ENCODE results near the gene RAB18.

Gene RAB18

DNA sequence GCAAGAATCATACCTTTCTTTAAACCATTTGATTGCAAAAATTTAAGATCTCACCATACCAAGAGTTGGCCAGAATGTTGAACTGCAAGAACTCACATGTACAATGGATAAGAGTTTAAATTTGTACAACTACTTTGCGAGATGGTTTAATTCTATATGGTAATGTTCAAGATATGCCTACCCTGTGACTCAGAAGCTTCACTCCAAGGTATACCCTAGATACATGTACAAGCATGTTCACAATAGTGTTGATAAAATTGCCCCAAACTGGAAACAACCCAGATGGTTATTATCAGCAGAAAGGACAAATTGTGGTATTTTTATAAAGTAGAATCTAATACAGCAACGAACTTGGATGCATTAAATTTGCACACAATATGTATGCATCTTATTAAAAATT lies 25.1 kb upstream of the RAB18 start:
- FAIRE-seq, result no peak
- DNase-seq (ENCODE audit: insufficient read length, low spot score), result no peak
- TF ChIP-seq POU2F2 (IDR thresholded peaks at IDR 0.05; ENCODE audit: low read depth, low read length) (no peak), POLR2A (IDR thresholded peaks at IDR 0.05; ENCODE audit: low read depth, low read length) (no peak)

DNA sequence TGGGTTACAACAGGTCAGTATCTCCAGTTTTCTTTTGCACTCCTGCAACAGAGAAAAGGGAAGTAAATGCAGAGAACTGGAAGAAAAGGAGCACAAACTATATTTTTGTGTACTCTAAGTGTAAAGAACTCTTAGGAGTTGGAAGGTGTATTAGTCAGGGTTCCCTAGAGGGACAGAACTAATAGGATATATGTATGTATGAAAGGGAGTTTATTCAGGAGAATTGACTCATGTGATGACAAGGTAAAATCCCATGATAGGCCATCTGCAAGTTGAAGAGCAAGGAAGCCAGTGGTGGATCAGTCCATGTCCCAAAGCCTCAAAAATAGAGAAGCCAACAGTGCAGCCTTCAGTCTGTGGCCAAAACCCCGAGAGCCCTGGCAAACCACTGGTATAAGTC lies 22.6 kb upstream of the RAB18 start:
- TF ChIP-seq PAX5 (IDR thresholded peaks at IDR 0.05; ENCODE audit: insufficient read depth, low read length, severe bottlenecking) (no peak), SPI1 (IDR thresholded peaks at IDR 0.05; ENCODE audit: low read depth, low read length) (no peak), TAF1 (IDR thresholded peaks at IDR 0.05; ENCODE audit: low read depth, low read length) (no peak), POU2F2 (IDR thresholded peaks at IDR 0.05; ENCODE audit: low read depth, low read length) (no peak), POLR2A (IDR thresholded peaks at IDR 0.05; ENCODE audit: low read depth, low read length) (no peak), POLR2AphosphoS5 (IDR thresholded peaks at IDR 0.05; ENCODE audit: low read depth, low read length) (no peak)
- FAIRE-seq (no peak), DNase-seq (ENCODE audit: insufficient read length, low spot score) (no peak)

DNA sequence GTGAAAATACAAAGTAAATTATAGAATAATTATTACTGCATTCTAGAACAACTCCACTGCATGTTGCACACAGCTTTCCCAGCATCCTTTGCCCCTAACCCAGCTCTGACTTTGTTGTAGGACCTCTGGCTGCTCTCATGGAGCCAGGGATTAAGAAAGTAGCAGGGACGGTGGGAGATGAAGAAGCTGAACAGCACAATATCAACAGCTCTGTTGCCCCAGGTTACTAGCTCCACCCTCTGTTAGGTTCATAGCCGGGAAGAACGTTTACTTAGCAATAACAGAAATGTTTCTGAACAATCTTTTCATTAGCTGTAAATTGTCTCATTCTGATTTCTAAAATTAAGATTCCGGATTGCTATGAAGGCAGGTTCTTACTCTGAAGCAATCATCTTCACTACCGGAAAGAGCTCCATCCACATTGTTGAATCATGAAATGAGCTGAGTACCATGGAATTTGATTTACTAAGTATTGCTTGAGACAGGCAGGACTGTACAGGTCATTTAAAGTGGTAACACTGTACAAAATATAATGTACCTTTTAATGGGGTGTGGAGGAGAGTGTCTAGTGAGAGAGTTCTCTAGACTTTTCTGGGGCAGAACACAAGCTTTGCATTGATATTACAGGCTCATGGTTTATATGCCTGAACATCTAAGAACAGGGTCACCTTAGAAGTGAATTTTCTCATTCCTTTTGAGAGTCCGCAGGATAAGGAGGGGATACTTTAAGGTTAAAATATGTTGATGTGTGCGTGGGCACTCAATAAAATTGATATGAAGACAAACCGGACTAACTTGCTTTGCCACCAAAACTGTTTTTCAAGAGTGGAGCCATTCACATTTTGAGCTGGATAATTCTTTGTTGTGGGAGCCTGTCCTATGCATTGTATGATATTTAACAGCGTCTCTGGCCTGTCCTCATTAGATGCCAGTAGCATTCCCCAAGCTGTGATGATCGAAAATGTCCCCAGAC lies 20.8 kb upstream of the RAB18 start:
- TF ChIP-seq SPI1 (IDR thresholded peaks at IDR 0.05; ENCODE audit: low read depth, low read length) (no peak), POU2F2 (IDR thresholded peaks at IDR 0.05; ENCODE audit: low read depth, low read length) (no peak), POLR2AphosphoS5 (IDR thresholded peaks at IDR 0.05; ENCODE audit: low read depth, low read length) (no peak)
- FAIRE-seq (no peak), DNase-seq (ENCODE audit: insufficient read length, low spot score) (no peak)

DNA sequence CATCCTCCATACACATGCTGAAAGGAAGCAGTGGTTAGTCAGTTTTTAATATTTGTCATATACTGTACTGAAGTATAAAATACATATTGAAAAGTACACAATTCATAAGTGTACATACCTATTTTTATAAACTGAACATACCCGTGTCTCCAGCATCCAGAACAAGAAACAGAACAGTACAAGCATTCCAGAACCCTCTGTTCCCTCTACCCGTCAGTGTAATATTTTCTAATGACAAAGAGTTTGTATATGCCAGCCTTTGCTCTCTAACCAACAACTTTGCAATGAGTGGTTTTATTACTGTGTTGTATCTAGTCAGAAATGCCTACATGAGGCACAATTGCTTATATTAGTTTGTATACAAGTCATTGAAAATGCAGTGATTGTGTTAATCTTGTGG lies 18.7 kb upstream of the RAB18 start:
- no peak for TF ChIP-seq TAF1 (IDR thresholded peaks at IDR 0.05; ENCODE audit: low read depth, low read length)
- TF ChIP-seq PAX5 (IDR thresholded peaks at IDR 0.05; ENCODE audit: insufficient read depth, low read length, severe bottlenecking), result no peak
- TF ChIP-seq POLR2A (IDR thresholded peaks at IDR 0.05; ENCODE audit: low read depth, low read length), result no peak
- TF ChIP-seq SPI1 (IDR thresholded peaks at IDR 0.05; ENCODE audit: low read depth, low read length), result no peak
- TF ChIP-seq POU2F2 (IDR thresholded peaks at IDR 0.05; ENCODE audit: low read depth, low read length), result no peak
- TF ChIP-seq POLR2AphosphoS5 (IDR thresholded peaks at IDR 0.05; ENCODE audit: low read depth, low read length), result no peak
- DNase-seq (ENCODE audit: insufficient read length, low spot score) (no peak), FAIRE-seq (no peak)

DNA sequence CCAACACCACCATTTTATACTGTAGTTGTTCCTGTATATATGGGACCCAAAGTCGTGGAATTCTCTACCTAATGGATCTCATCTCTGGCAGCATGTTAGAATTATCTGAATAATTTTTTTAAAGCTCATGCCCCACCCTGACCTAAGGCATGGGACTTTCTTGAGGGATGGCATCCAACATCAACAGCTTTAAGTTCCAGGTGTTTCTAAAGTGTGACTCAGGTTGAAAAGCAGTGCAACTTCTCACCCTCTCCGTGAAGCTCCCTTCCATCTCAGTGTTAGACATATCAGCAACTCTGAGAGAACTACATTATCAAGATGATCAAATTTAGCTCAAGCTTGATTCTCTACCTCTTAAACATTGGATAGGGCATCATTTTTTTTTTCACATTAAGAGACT lies 18.1 kb upstream of the RAB18 start:
- FAIRE-seq, result no peak
- no peak for DNase-seq (ENCODE audit: insufficient read length, low spot score)
- no peak for TF ChIP-seq PAX5 (IDR thresholded peaks at IDR 0.05; ENCODE audit: insufficient read depth, low read length, severe bottlenecking)
- TF ChIP-seq POLR2A (IDR thresholded peaks at IDR 0.05; ENCODE audit: low read depth, low read length), result no peak
- no peak for TF ChIP-seq POLR2AphosphoS5 (IDR thresholded peaks at IDR 0.05; ENCODE audit: low read depth, low read length)
- no peak for TF ChIP-seq POU2F2 (IDR thresholded peaks at IDR 0.05; ENCODE audit: low read depth, low read length)
- TF ChIP-seq TAF1 (IDR thresholded peaks at IDR 0.05; ENCODE audit: low read depth, low read length), result no peak
- TF ChIP-seq SPI1 (IDR thresholded peaks at IDR 0.05; ENCODE audit: low read depth, low read length), result no peak

DNA sequence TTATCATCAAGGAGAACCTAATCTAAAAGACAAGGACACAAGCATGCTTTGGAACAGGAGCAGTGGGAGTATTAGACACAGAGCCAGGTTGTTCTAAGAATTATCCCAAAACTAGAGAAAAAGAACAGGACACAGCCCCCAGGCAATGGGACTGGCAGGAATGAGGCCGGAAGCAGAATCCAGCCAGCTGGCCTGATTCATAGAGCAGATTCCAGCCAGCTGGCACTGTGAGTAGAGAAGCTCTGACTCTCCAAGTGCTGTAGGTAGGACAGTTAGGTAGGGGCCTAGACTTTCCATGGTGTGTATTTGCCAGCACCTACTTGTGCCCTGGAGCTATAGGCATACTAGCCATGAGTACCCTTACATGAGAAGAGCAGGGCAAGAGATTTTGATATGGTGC lies 13.3 kb upstream of the RAB18 start:
- TF ChIP-seq PAX5 (IDR thresholded peaks at IDR 0.05; ENCODE audit: insufficient read depth, low read length, severe bottlenecking), result no peak
- no peak for TF ChIP-seq POLR2AphosphoS5 (IDR thresholded peaks at IDR 0.05; ENCODE audit: low read depth, low read length)
- TF ChIP-seq POLR2A (IDR thresholded peaks at IDR 0.05; ENCODE audit: low read depth, low read length), result no peak
- TF ChIP-seq SPI1 (IDR thresholded peaks at IDR 0.05; ENCODE audit: low read depth, low read length), result no peak
- no peak for TF ChIP-seq POU2F2 (IDR thresholded peaks at IDR 0.05; ENCODE audit: low read depth, low read length)
- TF ChIP-seq TAF1 (IDR thresholded peaks at IDR 0.05; ENCODE audit: low read depth, low read length), result no peak
- FAIRE-seq (no peak), DNase-seq (ENCODE audit: insufficient read length, low spot score) (no peak)

DNA sequence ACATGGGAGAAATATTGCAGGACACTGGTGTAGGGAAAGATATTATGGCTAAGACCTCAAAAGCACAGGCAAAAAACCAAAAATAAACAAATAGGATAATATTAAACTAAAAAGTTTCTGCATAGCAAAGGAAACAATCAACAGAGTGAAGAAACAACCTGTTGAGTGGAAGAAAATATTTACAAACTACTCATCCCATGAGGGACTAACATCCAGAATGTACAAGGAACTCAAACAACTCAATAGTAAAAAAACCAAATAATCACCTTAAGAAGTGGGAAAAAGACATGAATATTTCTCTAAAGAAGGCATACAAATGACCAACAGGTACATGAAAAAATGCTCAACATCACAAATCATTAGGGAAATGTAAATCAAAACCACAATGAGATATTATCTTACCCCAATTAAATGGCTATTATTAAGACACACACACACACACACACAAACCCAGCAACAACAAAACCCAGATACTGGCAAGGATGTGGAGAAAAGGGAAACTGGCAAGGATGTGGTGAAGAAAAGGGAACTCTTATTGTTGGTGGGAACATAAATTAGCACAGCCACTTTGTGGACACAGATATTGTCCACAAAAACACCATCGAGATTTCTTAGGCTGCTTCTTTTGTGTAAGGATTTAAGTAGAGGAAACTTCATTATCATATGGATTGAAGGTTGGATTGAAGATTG lies 9.8 kb upstream of the RAB18 start:
- TF ChIP-seq SPI1 (IDR thresholded peaks at IDR 0.05; ENCODE audit: low read depth, low read length), result no peak
- TF ChIP-seq PAX5 (IDR thresholded peaks at IDR 0.05; ENCODE audit: insufficient read depth, low read length, severe bottlenecking), result no peak
- TF ChIP-seq POU2F2 (IDR thresholded peaks at IDR 0.05; ENCODE audit: low read depth, low read length), result no peak
- no peak for TF ChIP-seq TAF1 (IDR thresholded peaks at IDR 0.05; ENCODE audit: low read depth, low read length)
- no peak for TF ChIP-seq POLR2AphosphoS5 (IDR thresholded peaks at IDR 0.05; ENCODE audit: low read depth, low read length)
- no peak for TF ChIP-seq POLR2A (IDR thresholded peaks at IDR 0.05; ENCODE audit: low read depth, low read length)
- no peak for FAIRE-seq
- DNase-seq (ENCODE audit: insufficient read length, low spot score), result no peak

DNA sequence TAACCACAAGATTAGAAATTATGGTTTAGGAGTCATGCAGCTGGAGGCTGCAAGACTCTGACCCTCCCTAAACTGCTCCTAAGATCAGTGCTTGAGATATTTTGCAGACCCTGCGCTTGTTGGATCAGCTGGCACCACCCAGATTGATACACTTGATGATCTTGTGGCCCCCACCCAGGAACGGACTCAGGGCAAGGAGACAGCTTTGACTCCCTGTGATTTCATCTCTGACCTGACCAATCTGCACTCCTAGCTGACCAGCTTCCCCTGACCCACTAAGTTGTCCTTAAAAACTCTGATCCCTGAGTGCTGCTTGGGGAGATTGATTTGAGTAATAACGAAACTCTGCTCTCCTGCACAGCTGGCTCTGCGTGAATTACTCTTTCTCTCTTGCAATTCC lies 8.0 kb upstream of the RAB18 start:
- DNase-seq (ENCODE audit: insufficient read length, low spot score) (no peak), FAIRE-seq (no peak)
- no peak for TF ChIP-seq TAF1 (IDR thresholded peaks at IDR 0.05; ENCODE audit: low read depth, low read length)
- TF ChIP-seq POU2F2 (IDR thresholded peaks at IDR 0.05; ENCODE audit: low read depth, low read length), result no peak
- no peak for TF ChIP-seq POLR2A (IDR thresholded peaks at IDR 0.05; ENCODE audit: low read depth, low read length)
- TF ChIP-seq POLR2AphosphoS5 (IDR thresholded peaks at IDR 0.05; ENCODE audit: low read depth, low read length), result no peak
- no peak for TF ChIP-seq SPI1 (IDR thresholded peaks at IDR 0.05; ENCODE audit: low read depth, low read length)
- TF ChIP-seq PAX5 (IDR thresholded peaks at IDR 0.05; ENCODE audit: insufficient read depth, low read length, severe bottlenecking), result no peak

DNA sequence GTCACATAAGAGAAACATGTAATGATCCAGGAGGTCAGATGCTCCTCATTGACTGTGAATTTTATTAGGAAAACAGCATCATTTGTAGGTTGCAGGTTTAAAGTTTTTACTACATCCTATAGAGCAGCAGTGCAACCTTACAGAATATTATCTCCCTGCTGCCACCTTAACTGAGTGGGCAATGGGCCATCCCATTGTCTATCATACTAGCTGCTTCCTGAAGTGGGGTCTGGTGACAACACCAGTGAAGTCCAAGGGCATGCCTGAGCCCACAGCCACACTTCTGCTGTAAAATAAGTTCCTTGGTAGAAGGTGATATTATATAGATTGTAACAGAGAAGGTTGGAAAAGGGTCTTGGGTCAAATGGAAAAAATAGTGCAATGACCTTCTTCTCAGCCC lies 4.0 kb upstream of the RAB18 start:
- no peak for FAIRE-seq

More for the DNA sequence above, 4.0 kb upstream of the RAB18 start:
- no peak for DNase-seq (ENCODE audit: insufficient read length, low spot score)
- TF ChIP-seq PAX5 (IDR thresholded peaks at IDR 0.05; ENCODE audit: insufficient read depth, low read length, severe bottlenecking), result no peak
- no peak for TF ChIP-seq POU2F2 (IDR thresholded peaks at IDR 0.05; ENCODE audit: low read depth, low read length)
- no peak for TF ChIP-seq POLR2A (IDR thresholded peaks at IDR 0.05; ENCODE audit: low read depth, low read length)
- TF ChIP-seq POLR2AphosphoS5 (IDR thresholded peaks at IDR 0.05; ENCODE audit: low read depth, low read length), result no peak
- TF ChIP-seq TAF1 (IDR thresholded peaks at IDR 0.05; ENCODE audit: low read depth, low read length), result no peak
- no peak for TF ChIP-seq SPI1 (IDR thresholded peaks at IDR 0.05; ENCODE audit: low read depth, low read length)

Measured in GM12891 (cell line).